SU-DHL-6 (cell line): ENCODE measurements around the gene TP53BP1.

Experiments
- H2AFZ ChIP-seq: fragments of 200-600 bp; sonication (generic); 2 replicates; pipeline ENCODE4 v1.6.1; 2014; ENCODE audit warnings: low read depth, mild to moderate bottlenecking, moderate library complexity, mixed read lengths, antibody characterized with exemption, low read length; ENCODE audit not compliant: severe bottlenecking
- H3F3A ChIP-seq: fragments of 200-600 bp; shearing (Covaris generic); 2 replicates; pipeline ENCODE4 v1.6.0; 2016; ENCODE audit warnings: antibody characterized with exemption, mild to moderate bottlenecking; ENCODE audit not compliant: insufficient read depth
- H3K27ac ChIP-seq: fragments of 200-600 bp; sonication (generic); 2 replicates; pipeline ENCODE4 v1.5.1; 2016; ENCODE audit warnings: low read depth, mild to moderate bottlenecking, low read length, moderate library complexity, mixed read lengths
- H3K27me3 ChIP-seq: fragments of 200-600 bp; sonication (generic), shearing (Covaris generic); 2 replicates; pipeline ENCODE4 v1.6.0; 2014; ENCODE audit warnings: mild to moderate bottlenecking, low read length
- H3K36me3 ChIP-seq: fragments of 200-600 bp; sonication (generic); 2 replicates; pipeline ENCODE4 v1.6.1; 2014; ENCODE audit warnings: mild to moderate bottlenecking, low read length, mixed read lengths
- H3K4me2 ChIP-seq: fragments of 300-600, 200-600 bp; shearing (Covaris generic), sonication (generic); 2 replicates; pipeline ENCODE4 v1.6.0; 2014; ENCODE audit warnings: low read length, low read depth, mild to moderate bottlenecking; ENCODE audit not compliant: poor library complexity, severe bottlenecking
- H3K4me3 ChIP-seq: fragments of 200-600 bp; sonication (generic); 2 replicates; pipeline ENCODE4 v1.5.1; 2014; ENCODE audit warnings: antibody characterized with exemption, low read length, mild to moderate bottlenecking, mixed read lengths; ENCODE audit not compliant: insufficient read depth, poor library complexity, severe bottlenecking
- H3K79me2 ChIP-seq: fragments of 200-600 bp; sonication (generic); 2 replicates; pipeline ENCODE4 v1.6.1; 2014; ENCODE audit warnings: mild to moderate bottlenecking, low read length, moderate library complexity; ENCODE audit not compliant: insufficient read depth
- H3K9ac ChIP-seq: fragments of 200-600 bp; sonication (generic); 2 replicates; pipeline ENCODE4 v1.7.0; 2014; ENCODE audit warnings: mild to moderate bottlenecking, low read length
- H3K9me2 ChIP-seq: fragments of 200-600 bp; sonication (generic); replicated peaks from 2 replicates; pipeline ENCODE4 v1.6.1; 2014; ENCODE audit warnings: low read length; ENCODE audit not compliant: insufficient read depth
- H3K9me3 ChIP-seq: fragments of 200-600 bp; sonication (generic); 2 replicates; pipeline ENCODE4 v1.6.1; 2014; ENCODE audit warnings: low read length, mixed read lengths; ENCODE audit not compliant: insufficient read depth
- H4K20me1 ChIP-seq: fragments of 200-600 bp; sonication (generic); 2 replicates; pipeline ENCODE4 v1.6.1; 2014; ENCODE audit warnings: low read depth, mild to moderate bottlenecking, antibody characterized with exemption, low read length, moderate library complexity, mixed read lengths
- CTCF ChIP-seq: fragments of 200-600 bp; sonication (generic); IDR thresholded peaks from one replicate; pipeline ENCODE4 v1.5.1; 2017; ENCODE audit warnings: antibody characterized with exemption, mild to moderate bottlenecking, low read length, moderate library complexity; ENCODE audit not compliant: insufficient read depth, poor library complexity, severe bottlenecking
- EZH2phosphoT487 ChIP-seq: fragments of 200-600 bp; sonication (generic), shearing (Covaris generic); conservative IDR thresholded peaks from 2 replicates; pipeline ENCODE4 v1.6.1; 2018; ENCODE audit warnings: mild to moderate bottlenecking, antibody characterized with exemption, low read length, moderate library complexity, mixed read lengths

Gene TP53BP1

GRCh38 chr15:43523646-43524045, 30.7 kb upstream of the TP53BP1 start:
- no peaks in the 10 kb centered on the region for H3K79me2 ChIP-seq
- no peak overlapping the region for H3K4me3 ChIP-seq
- no peaks in the 10 kb centered on the region for H3K27me3 ChIP-seq
- no peaks in the 10 kb centered on the region for H3K9me2 ChIP-seq
- H3K4me2 ChIP-seq = no peak overlapping the region
- no peaks in the 10 kb centered on the region for H3K9me3 ChIP-seq
- no peak for TF ChIP-seq EZH2phosphoT487
- TF ChIP-seq CTCF = no peak
- no peaks in the 10 kb centered on the region for H3F3A ChIP-seq
- no peak overlapping the region for H3K27ac ChIP-seq
- no peaks in the 10 kb centered on the region for H4K20me1 ChIP-seq
- no peak overlapping the region for H2AFZ ChIP-seq
- no peak overlapping the region for H3K9ac ChIP-seq
- H3K36me3 ChIP-seq = no peaks in the 10 kb centered on the region

- H3K4me2 ChIP-seq = no peak overlapping the region
- H3F3A ChIP-seq = no peaks in the 10 kb centered on the region
- no peaks in the 10 kb centered on the region for H3K9me3 ChIP-seq
- H3K9ac ChIP-seq = no peak overlapping the region
- TF ChIP-seq CTCF = no peak
- no peak for TF ChIP-seq EZH2phosphoT487
- H3K27ac ChIP-seq = no peak overlapping the region
- H3K36me3 ChIP-seq = no peaks in the 10 kb centered on the region
- H4K20me1 ChIP-seq = no peaks in the 10 kb centered on the region
- no peak overlapping the region for H2AFZ ChIP-seq
- H3K79me2 ChIP-seq = no peaks in the 10 kb centered on the region
- no peaks in the 10 kb centered on the region for H3K27me3 ChIP-seq
- no peak overlapping the region for H3K4me3 ChIP-seq
- no peaks in the 10 kb centered on the region for H3K9me2 ChIP-seq
These were observed 29.3 kb upstream of the TP53BP1 start for GRCh38 chr15:43522247-43522646.

GRCh38 chr15:43521419-43521818, 28.5 kb upstream of the TP53BP1 start:
- H3K36me3 ChIP-seq = no peaks in the 10 kb centered on the region
- no peak overlapping the region for H3K27ac ChIP-seq
- no peak overlapping the region for H3K9ac ChIP-seq
- H3F3A ChIP-seq = no peaks in the 10 kb centered on the region
- no peaks in the 10 kb centered on the region for H3K9me2 ChIP-seq
- no peak overlapping the region for H2AFZ ChIP-seq
- no peak overlapping the region for H3K4me3 ChIP-seq
- no peaks in the 10 kb centered on the region for H3K27me3 ChIP-seq
- no peak for TF ChIP-seq CTCF
- no peak for TF ChIP-seq EZH2phosphoT487
- H4K20me1 ChIP-seq = no peaks in the 10 kb centered on the region
- no peaks in the 10 kb centered on the region for H3K9me3 ChIP-seq
- no peaks in the 10 kb centered on the region for H3K79me2 ChIP-seq
- H3K4me2 ChIP-seq = no peak overlapping the region
